ENCODE data around the gene SLCO1B1.

DNA sequence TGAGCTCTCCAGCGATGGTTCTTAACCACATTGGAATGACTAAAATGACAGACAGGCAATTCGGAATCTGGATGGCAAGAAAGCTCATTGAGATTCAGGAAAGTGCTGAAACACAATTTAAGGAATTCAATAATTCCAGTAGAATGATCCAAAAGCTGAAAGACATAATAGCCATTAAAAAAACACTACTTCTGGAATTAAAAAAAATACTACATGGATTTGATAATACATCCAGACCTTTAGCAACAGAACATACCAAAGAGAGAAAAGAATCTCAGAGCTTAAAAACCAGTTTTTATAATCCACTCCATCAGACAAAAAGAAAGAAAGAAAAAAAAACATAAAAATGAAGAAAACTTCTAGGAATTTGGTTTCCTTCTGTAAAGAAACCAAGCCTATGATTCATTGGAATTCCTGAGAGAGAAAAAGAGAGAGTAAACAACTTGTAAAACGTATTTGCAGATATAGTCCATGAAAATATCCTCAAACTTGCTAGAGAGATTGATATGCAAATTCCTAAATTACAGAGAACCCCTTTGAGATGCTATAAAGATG lies 52.8 kb downstream of the SLCO1B1 start:
- TF ChIP-seq CTCF (IDR thresholded peaks at IDR 0.05), result no peak
- TF ChIP-seq, protein P1, sequence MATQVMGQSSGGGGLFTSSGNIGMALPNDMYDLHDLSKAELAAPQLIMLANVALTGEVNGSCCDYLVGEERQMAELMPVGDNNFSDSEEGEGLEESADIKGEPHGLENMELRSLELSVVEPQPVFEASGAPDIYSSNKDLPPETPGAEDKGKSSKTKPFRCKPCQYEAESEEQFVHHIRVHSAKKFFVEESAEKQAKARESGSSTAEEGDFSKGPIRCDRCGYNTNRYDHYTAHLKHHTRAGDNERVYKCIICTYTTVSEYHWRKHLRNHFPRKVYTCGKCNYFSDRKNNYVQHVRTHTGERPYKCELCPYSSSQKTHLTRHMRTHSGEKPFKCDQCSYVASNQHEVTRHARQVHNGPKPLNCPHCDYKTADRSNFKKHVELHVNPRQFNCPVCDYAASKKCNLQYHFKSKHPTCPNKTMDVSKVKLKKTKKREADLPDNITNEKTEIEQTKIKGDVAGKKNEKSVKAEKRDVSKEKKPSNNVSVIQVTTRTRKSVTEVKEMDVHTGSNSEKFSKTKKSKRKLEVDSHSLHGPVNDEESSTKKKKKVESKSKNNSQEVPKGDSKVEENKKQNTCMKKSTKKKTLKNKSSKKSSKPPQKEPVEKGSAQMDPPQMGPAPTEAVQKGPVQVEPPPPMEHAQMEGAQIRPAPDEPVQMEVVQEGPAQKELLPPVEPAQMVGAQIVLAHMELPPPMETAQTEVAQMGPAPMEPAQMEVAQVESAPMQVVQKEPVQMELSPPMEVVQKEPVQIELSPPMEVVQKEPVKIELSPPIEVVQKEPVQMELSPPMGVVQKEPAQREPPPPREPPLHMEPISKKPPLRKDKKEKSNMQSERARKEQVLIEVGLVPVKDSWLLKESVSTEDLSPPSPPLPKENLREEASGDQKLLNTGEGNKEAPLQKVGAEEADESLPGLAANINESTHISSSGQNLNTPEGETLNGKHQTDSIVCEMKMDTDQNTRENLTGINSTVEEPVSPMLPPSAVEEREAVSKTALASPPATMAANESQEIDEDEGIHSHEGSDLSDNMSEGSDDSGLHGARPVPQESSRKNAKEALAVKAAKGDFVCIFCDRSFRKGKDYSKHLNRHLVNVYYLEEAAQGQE (IDR thresholded peaks at IDR 0.05; ENCODE audit: insufficient read depth in 1 of 2, low read depth in 2 of 2, low read length in 1 of 2), result no peak
- no peak for TF ChIP-seq SIN3A (IDR thresholded peaks at IDR 0.05; ENCODE audit: borderline replicate concordance, insufficient read depth, low read depth, low read length)
- TF ChIP-seq POLR2AphosphoS5 (IDR thresholded peaks at IDR 0.05; ENCODE audit: low read depth, low read length), result no peak
